ENCODE results near the gene NDUFS3. TPM values are rescaled to one million over a fixed set of nuclear protein-coding genes. Genes with fewer than 3 reads are reported as not detected.

Gene NDUFS3
- polyA plus RNA-seq, 3 donors = 79.7 to 107 (median 104) TPM

GRCh38 chr11:47572715-47573255, 6.1 kb upstream of the NDUFS3 start:
- H3K4me3 ChIP-seq (replicated peaks in 1 of 3; ENCODE audit: low read depth in 2 of 3, low read length in 3 of 3) = no peak overlapping the region
- peaks cover 53 to 70% of the 10 kb centered on the region in 2 donors for H3K36me3 Mint-ChIP-seq
- peaks cover 12% of the 10 kb centered on the region for H4K20me1 ChIP-seq (ENCODE audit: insufficient read depth, low read length)
- no peak for DNase-seq
- peak overlapping the region in 1 of 7 donors; percentile 46 for H3K27ac Mint-ChIP-seq
- no peak for TF ChIP-seq CTCF (IDR thresholded peaks at IDR 0.05)
- no peaks in the 10 kb centered on the region for H3K27me3 ChIP-seq (ENCODE audit: control insufficient read depth in 2 of 2, insufficient read depth in 2 of 2, low read length in 2 of 2)
- no peak overlapping the region for H2AFZ ChIP-seq (ENCODE audit: insufficient read depth, low read depth, low read length, poor library complexity, severe bottlenecking)
- peaks cover 78% of the 10 kb centered on the region for H3K79me2 ChIP-seq (ENCODE audit: insufficient read depth, low read length)
- no peak overlapping the region for H3K4me3 Mint-ChIP-seq
- intact Hi-C loops (cut with micrococcal nuclease) = loop anchor here in 1 of 2 donors (10.0 kb wide), 1 partner anchor 192 kb away; the partner anchor contains the start of gene FNBP4
- no peaks in the 10 kb centered on the region for H3K9me3 ChIP-seq (replicated peaks in 1 of 2; ENCODE audit: control insufficient read depth in 1 of 2, insufficient read depth in 1 of 2, low read length in 2 of 2)
- H3K9ac ChIP-seq (ENCODE audit: insufficient read depth, low read length, poor library complexity, severe bottlenecking) = no peak overlapping the region
- peaks cover 8% of the 10 kb centered on the region for H3K4me1 Mint-ChIP-seq
- H3K9me3 Mint-ChIP-seq = no peaks in the 10 kb centered on the region
- no peak overlapping the region for H3K4me2 ChIP-seq (replicated peaks; ENCODE audit: extremely low read depth, low read length, poor library complexity, severe bottlenecking)
- peaks cover 51 to 69% of the 10 kb centered on the region in 2 donors for H3K36me3 ChIP-seq (replicated peaks in 1 of 2; ENCODE audit: control insufficient read depth in 1 of 2, insufficient read depth in 2 of 2, low read length in 2 of 2)
- no peaks in the 10 kb centered on the region for H3K27me3 Mint-ChIP-seq (ENCODE audit: low read depth in 3 of 3)
- H3K27ac ChIP-seq (ENCODE audit: low read depth in 1 of 2, low read length in 2 of 2) = no peak overlapping the region
- WGBS (ENCODE audit: insufficient coverage) = 90% methylated on average over 8 of the region's 8 CpGs
- H3K4me1 ChIP-seq (ENCODE audit: control insufficient read depth in 1 of 2, insufficient read depth in 2 of 2, low read length in 2 of 2) = peaks cover under 1 to 2% of the 10 kb centered on the region in 2 donors

- H3K36me3 Mint-ChIP-seq = peaks cover 53 to 67% of the 10 kb centered on the region in 2 donors
- peaks cover 12% of the 10 kb centered on the region for H4K20me1 ChIP-seq (ENCODE audit: insufficient read depth, low read length)
- no peak overlapping the region for H3K4me2 ChIP-seq (replicated peaks; ENCODE audit: extremely low read depth, low read length, poor library complexity, severe bottlenecking)
- peaks cover 6 to 7% of the 10 kb centered on the region in 2 donors for H3K4me1 ChIP-seq (ENCODE audit: control insufficient read depth in 1 of 2, insufficient read depth in 2 of 2, low read length in 2 of 2)
- H3K79me2 ChIP-seq (ENCODE audit: insufficient read depth, low read length) = peaks cover 78% of the 10 kb centered on the region
- no peaks in the 10 kb centered on the region for H3K27me3 ChIP-seq (ENCODE audit: control insufficient read depth in 2 of 2, insufficient read depth in 2 of 2, low read length in 2 of 2)
- H3K27ac ChIP-seq (ENCODE audit: low read depth in 1 of 2, low read length in 2 of 2) = no peak overlapping the region
- no peak overlapping the region for H3K9ac ChIP-seq (ENCODE audit: insufficient read depth, low read length, poor library complexity, severe bottlenecking)
- TF ChIP-seq CTCF (IDR thresholded peaks at IDR 0.05) = no peak
- 98% methylated on average over 11 of the region's 11 CpGs for WGBS (ENCODE audit: insufficient coverage)
- no peak overlapping the region for H2AFZ ChIP-seq (ENCODE audit: insufficient read depth, low read depth, low read length, poor library complexity, severe bottlenecking)
- no peaks in the 10 kb centered on the region for H3K9me3 Mint-ChIP-seq
- intact Hi-C loops (cut with micrococcal nuclease) = loop anchor here in 1 of 2 donors (10.0 kb wide), 1 partner anchor 191 kb away; the partner anchor contains the start of gene FNBP4
- H3K4me1 Mint-ChIP-seq = peaks cover 13% of the 10 kb centered on the region
- DNase-seq = no peak
- H3K27ac Mint-ChIP-seq = no peak overlapping the region
- peaks cover 49 to 69% of the 10 kb centered on the region in 2 donors for H3K36me3 ChIP-seq (replicated peaks in 1 of 2; ENCODE audit: control insufficient read depth in 1 of 2, insufficient read depth in 2 of 2, low read length in 2 of 2)
- no peak overlapping the region for H3K4me3 ChIP-seq (replicated peaks in 1 of 3; ENCODE audit: low read depth in 2 of 3, low read length in 3 of 3)
- H3K9me3 ChIP-seq (replicated peaks in 1 of 2; ENCODE audit: control insufficient read depth in 1 of 2, insufficient read depth in 1 of 2, low read length in 2 of 2) = no peaks in the 10 kb centered on the region
- no peaks in the 10 kb centered on the region for H3K27me3 Mint-ChIP-seq (ENCODE audit: low read depth in 3 of 3)
- no peak overlapping the region for H3K4me3 Mint-ChIP-seq
These were observed 5.6 kb upstream of the NDUFS3 start for GRCh38 chr11:47573321-47573720.

Data from CD14-positive monocyte (primary cell).